Prostate gland (tissue), 1 donor: ENCODE measurements around the gene PHTF2.

Experiments used
- POLR2A ChIP-seq: fragments of 450-650 bp; IDR thresholded peaks from one replicate; pipeline ENCODE4 v1.6.1; 2016; ENCODE audit warnings: antibody characterized with exemption, mild to moderate bottlenecking
- POLR2AphosphoS5 ChIP-seq: sonication (generic); formaldehyde crosslinking; IDR thresholded peaks from one replicate; pipeline ENCODE4 v1.6.1; 2017; ENCODE audit warnings: antibody characterized with exemption

- no peak for TF ChIP-seq POLR2A
- no peak for TF ChIP-seq POLR2AphosphoS5
These were observed 26.1 kb downstream of the PHTF2 start for GRCh38 chr7:77824636-77825035.
